Measurements from ENCODE around the gene PCNT. TPM values are rescaled to one million over a fixed set of nuclear protein-coding genes. Genes with fewer than 3 reads are reported as not detected.

The PCNT gene
- total RNA-seq (2013; cell fraction: nucleolus; rRNA removed), result 102 and 117 TPM in 2 replicates
- total RNA-seq (2014; rRNA removed), result 21.9 and 22.1 TPM in 2 replicates
- 15.3 and 17.1 TPM in 2 replicates for total RNA-seq (2014; rRNA removed; fragmentation: Illumina TruSeq; extraction: Trizol)
- 33.0 and 35.4 TPM in 2 replicates for total RNA-seq (2021)
- polyA plus RNA-seq (2011; ENCODE audit: low read depth), result 19.1 TPM
- 11.3 and 11.5 TPM in 2 replicates for polyA plus RNA-seq (2011; rRNA removed)
- polyA plus RNA-seq (2011; cell fraction: cytosol; rRNA removed), result 10.0 and 12.0 TPM in 2 replicates
- polyA plus RNA-seq (2011; cell fraction: nucleus; rRNA removed), result 65.9 and 71.0 TPM in 2 replicates
- polyA plus RNA-seq (2012), result 16.9 and 23.8 TPM in 2 replicates
- 7.4 and 18.9 TPM in 2 replicates for polyA plus RNA-seq (2014; fragmentation: Illumina TruSeq; extraction: Trizol)
- polyA plus RNA-seq (2014; fragmentation: Nextera tagmentation; extraction: Ambion mirVana), result 1 to 10 TPM; 2.9 to 6.0 TPM
- 25.4 and 35.1 TPM in 2 replicates for polyA plus RNA-seq (2014; rRNA removed)
- 10 to 100 TPM; 39.2 to 39.6 TPM for polyA plus RNA-seq (2016; fragmentation: Nextera tagmentation; extraction: Ambion mirVana)
- polyA minus RNA-seq (2011; rRNA and poly(A)+ RNA removed), result 40.6 and 78.3 TPM in 2 replicates
- 10.3 and 13.7 TPM in 2 replicates for polyA minus RNA-seq (2011; cell fraction: cytosol; rRNA and poly(A)+ RNA removed)
- 19.9 and 39.3 TPM in 2 replicates for polyA minus RNA-seq (2011; cell fraction: nucleus; rRNA and poly(A)+ RNA removed)
- percentile 62 among the genes with signal in this experiment for Bru-seq, nascent RNA
- percentile 81 among the genes with signal in this experiment for BruChase-seq, experiment 1, labeled RNA remaining after a 6-hour chase
- percentile 74 among the genes with signal in this experiment for BruChase-seq, experiment 2, labeled RNA remaining after a 2-hour chase
- long read RNA-seq, experiment 1, partial matches to known transcripts, result 11 of 12 reads
- long read RNA-seq, experiment 1, other reads (novel, unspliced or antisense), result 1 of 12 reads
- long read RNA-seq, experiment 2, partial matches to known transcripts, result 45 of 55 reads
- long read RNA-seq, experiment 2, other reads (novel, unspliced or antisense), result 10 of 55 reads

- Histone ChIP-seq H2AFZ (ENCODE audit: control insufficient read depth, low read depth, low read length) (peak within 1 kb of the TSS; percentile 78), H3K4me1 (ENCODE audit: control insufficient read depth, insufficient read depth, low read length) (peaks cover 5% of the 10 kb centered on the region), H3K9me3 (replicated peaks; ENCODE audit: control insufficient read depth, insufficient read depth, low read length) (no peaks in the 10 kb centered on the region), H3K4me2 (ENCODE audit: control insufficient read depth, insufficient read depth) (peak within 1 kb of the TSS; percentile 75), H3K27me3 (replicated peaks in 1 of 2; ENCODE audit: control insufficient read depth in 2 of 2, insufficient read depth in 2 of 2, low read length in 1 of 2) (no peaks in the 10 kb centered on the region), H3K79me2 (ENCODE audit: control insufficient read depth, insufficient read depth, low read length) (peaks cover 60% of the 10 kb centered on the region), H3K27ac (ENCODE audit: control insufficient read depth, insufficient read depth) (peak within 1 kb of the TSS; percentile 94), H4K20me1 (ENCODE audit: control insufficient read depth, insufficient read depth) (no peaks in the 10 kb centered on the region), H3K4me3 (peak within 1 kb of the TSS; percentile 88), H3K36me3 (ENCODE audit: control insufficient read depth in 2 of 2, insufficient read depth in 2 of 2, low read length in 1 of 2) (peaks cover 0 to 3% of the 10 kb centered on the region in 2 experiments; a peak in 2 of 4 replicates), H3K9ac (ENCODE audit: control insufficient read depth, insufficient read depth, low read length) (peak within 1 kb of the TSS; percentile 96)
- DNase-seq (ENCODE audit: low read depth, low spot score), result peak; percentile 89
- peak; percentile 91 for ATAC-seq
- peak; percentile 78 for FAIRE-seq
- in situ Hi-C loops (cut with MboI) (no loop called here), intact Hi-C loops (cut with micrococcal nuclease; ENCODE audit: unreplicated experiment) (loop anchor here (1.0 to 5.0 kb wide), 4 partner anchors 38 to 133 kb away; partner anchors contain the start of genes DIP2A, LSS and YBEY)
- SMC1A ChIA-PET (ENCODE audit: uncharacterized antibody, unreplicated experiment), result interaction anchor here (0.8 to 1.3 kb wide), 2 partner anchors 39 to 71 kb away, joined by 4 read pairs; no protein-coding TSS in a partner anchor
- BruUV-seq (replicated peaks), result no TSS peak
- RAD21 ChIA-PET (ENCODE audit: unreplicated experiment), result interaction anchor here (0.6 to 1.6 kb wide), 5 partner anchors 36 to 180 kb away, joined by 3 to 8 read pairs (median 4); partner anchors contain the start of gene LSS
- CTCF ChIA-PET, result interaction anchor here (1.7 kb wide), 1 partner anchor 314 kb away, joined by 4 read pairs; no protein-coding TSS in a partner anchor
- POLR2A ChIA-PET, result interaction anchor here (0.5 to 2.3 kb wide), 4 partner anchors 38 to 97 kb away, joined by 3 to 7 read pairs (median 5); partner anchors contain the start of genes MCM3AP and YBEY
- WGBS (ENCODE audit: insufficient coverage, insufficient replicate concordance, low lambda C conversion rate, missing lambda C conversion rate), result under 1% methylated on average over 61 of the region's 76 CpGs
- TF ChIP-seq PRDM15 (CRISPR knock-in tag; IDR thresholded peaks at IDR 0.05) (no peak), SREBF1 (IDR thresholded peaks at IDR 0.05; ENCODE audit: low read length) (no peak), CHD2 (IDR thresholded peaks at IDR 0.05; ENCODE audit: borderline replicate concordance, low read depth, low read length) (peak; percentile 88), EZH2 (IDR thresholded peaks at IDR 0.05; ENCODE audit: borderline replicate concordance, control insufficient read depth, low read depth, low read length) (no peak), SREBF2 (IDR thresholded peaks at IDR 0.05; ENCODE audit: low read length) (no peak), KDM1A (IDR thresholded peaks at IDR 0.05; ENCODE audit: borderline replicate concordance) (no peak), BACH1 (IDR thresholded peaks at IDR 0.05; ENCODE audit: borderline replicate concordance) (peak; percentile 28; the same call in 1 of the 2 replicates), IKZF1 (conservative IDR thresholded peaks at IDR 0.05) (peak; percentile 30; the same call in 1 of the 2 replicates), ZNF207 (IDR thresholded peaks at IDR 0.05; ENCODE audit: borderline replicate concordance) (0 out of 2 replicates have a peak, but pooled peaks have one; percentile 45)
- TF ChIP-seq, protein P1, sequence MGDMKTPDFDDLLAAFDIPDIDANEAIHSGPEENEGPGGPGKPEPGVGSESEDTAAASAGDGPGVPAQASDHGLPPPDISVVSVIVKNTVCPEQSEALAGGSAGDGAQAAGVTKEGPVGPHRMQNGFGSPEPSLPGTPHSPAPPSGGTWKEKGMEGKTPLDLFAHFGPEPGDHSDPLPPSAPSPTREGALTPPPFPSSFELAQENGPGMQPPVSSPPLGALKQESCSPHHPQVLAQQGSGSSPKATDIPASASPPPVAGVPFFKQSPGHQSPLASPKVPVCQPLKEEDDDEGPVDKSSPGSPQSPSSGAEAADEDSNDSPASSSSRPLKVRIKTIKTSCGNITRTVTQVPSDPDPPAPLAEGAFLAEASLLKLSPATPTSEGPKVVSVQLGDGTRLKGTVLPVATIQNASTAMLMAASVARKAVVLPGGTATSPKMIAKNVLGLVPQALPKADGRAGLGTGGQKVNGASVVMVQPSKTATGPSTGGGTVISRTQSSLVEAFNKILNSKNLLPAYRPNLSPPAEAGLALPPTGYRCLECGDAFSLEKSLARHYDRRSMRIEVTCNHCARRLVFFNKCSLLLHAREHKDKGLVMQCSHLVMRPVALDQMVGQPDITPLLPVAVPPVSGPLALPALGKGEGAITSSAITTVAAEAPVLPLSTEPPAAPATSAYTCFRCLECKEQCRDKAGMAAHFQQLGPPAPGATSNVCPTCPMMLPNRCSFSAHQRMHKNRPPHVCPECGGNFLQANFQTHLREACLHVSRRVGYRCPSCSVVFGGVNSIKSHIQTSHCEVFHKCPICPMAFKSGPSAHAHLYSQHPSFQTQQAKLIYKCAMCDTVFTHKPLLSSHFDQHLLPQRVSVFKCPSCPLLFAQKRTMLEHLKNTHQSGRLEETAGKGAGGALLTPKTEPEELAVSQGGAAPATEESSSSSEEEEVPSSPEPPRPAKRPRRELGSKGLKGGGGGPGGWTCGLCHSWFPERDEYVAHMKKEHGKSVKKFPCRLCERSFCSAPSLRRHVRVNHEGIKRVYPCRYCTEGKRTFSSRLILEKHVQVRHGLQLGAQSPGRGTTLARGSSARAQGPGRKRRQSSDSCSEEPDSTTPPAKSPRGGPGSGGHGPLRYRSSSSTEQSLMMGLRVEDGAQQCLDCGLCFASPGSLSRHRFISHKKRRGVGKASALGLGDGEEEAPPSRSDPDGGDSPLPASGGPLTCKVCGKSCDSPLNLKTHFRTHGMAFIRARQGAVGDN (IDR thresholded peaks at IDR 0.05), result no peak
Measured at GRCh38 chr21:46323710-46324389, at the start of gene PCNT, which contains the start of gene C21orf58. Gene PCNT (plus strand): TSS chr21:46324156. CDS start chr21:46324229, 73 bp downstream. Gene C21orf58 (minus strand): TSS chr21:46323870. CDS start chr21:46322738, 1,132 bp downstream.
